Mesendoderm (in vitro differentiated cells): ENCODE measurements around the gene LOXL3. TPM values are rescaled to one million over a fixed set of nuclear protein-coding genes. Genes with fewer than 3 reads are reported as not detected.

Source experiments
- DNase-seq: peaks from one replicate; pipeline ENCODE4 v3.0.0; 2013
- H2AK5ac ChIP-seq: 2 replicates; pipeline ENCODE4 v1.6.1; 2013; ENCODE audit warnings: low read length, inconsistent platforms
- H2BK120ac ChIP-seq: 2 replicates; pipeline ENCODE4 v1.6.1; 2013; ENCODE audit warnings: low read depth, mild to moderate bottlenecking, low read length, moderate library complexity, mixed read lengths
- H2BK15ac ChIP-seq: replicated peaks from 2 replicates; pipeline ENCODE4 v1.6.1; 2013; ENCODE audit warnings: low read depth, mild to moderate bottlenecking, moderate library complexity
- H2BK5ac ChIP-seq: 2 replicates; pipeline ENCODE4 v1.6.1; 2013; ENCODE audit warnings: low read length, inconsistent platforms
- H3K18ac ChIP-seq: 2 replicates; pipeline ENCODE4 v1.6.1; 2013; ENCODE audit warnings: mild to moderate bottlenecking, low read length, mixed read lengths
- H3K23ac ChIP-seq: one replicate; pipeline ENCODE4 v1.6.1; 2013; ENCODE audit warnings: low read length
- H3K27ac ChIP-seq: 2 replicates; pipeline ENCODE4 v1.5.1; 2013; ENCODE audit warnings: low read depth, mild to moderate bottlenecking, inconsistent platforms, low read length, moderate library complexity
- H3K27me3 ChIP-seq: 2 replicates; pipeline ENCODE4 v1.6.1; 2013; ENCODE audit warnings: low read length, control low read depth, mild to moderate bottlenecking, inconsistent platforms; ENCODE audit not compliant: insufficient read depth, poor library complexity
- H3K36me3 ChIP-seq: 2 replicates; pipeline ENCODE4 v1.6.1; 2013; ENCODE audit warnings: low read length, inconsistent platforms; ENCODE audit not compliant: control insufficient read depth, insufficient read depth
- H3K4ac ChIP-seq: one replicate; pipeline ENCODE4 v1.6.1; 2013; ENCODE audit warnings: low read depth, mild to moderate bottlenecking, low read length, moderate library complexity
- H3K4me1 ChIP-seq: 2 replicates; pipeline ENCODE4 v1.6.1; 2013; ENCODE audit warnings: low read depth, low read length, inconsistent platforms; ENCODE audit not compliant: control insufficient read depth
- H3K4me2 ChIP-seq: 2 replicates; pipeline ENCODE4 v1.6.1; 2013; ENCODE audit warnings: low read length
- H3K4me3 ChIP-seq: 2 replicates; pipeline ENCODE4 v1.5.1; 2013; ENCODE audit warnings: mild to moderate bottlenecking, low read length
- H3K56ac ChIP-seq: one replicate; pipeline ENCODE4 v1.6.1; 2013; ENCODE audit warnings: low read length
- H3K79me1 ChIP-seq: 2 replicates; pipeline ENCODE4 v1.6.1; 2013; ENCODE audit warnings: low read length, inconsistent platforms
- H3K79me2 ChIP-seq: 2 replicates; pipeline ENCODE4 v1.6.1; 2013; ENCODE audit warnings: mild to moderate bottlenecking, low read length; ENCODE audit not compliant: control insufficient read depth, insufficient read depth
- H3K9ac ChIP-seq: 2 replicates; pipeline ENCODE4 v1.6.1; 2013; ENCODE audit warnings: low read length, inconsistent platforms
- H4K5ac ChIP-seq: one replicate; pipeline ENCODE4 v1.6.1; 2013; ENCODE audit warnings: low read length
- H4K8ac ChIP-seq: one replicate; pipeline ENCODE4 v1.6.1; 2013; ENCODE audit warnings: low read depth, mild to moderate bottlenecking, control low read depth, low read length, moderate library complexity
- WGBS: extraction: QIAGEN DNeasy Blood & Tissue Kit; methylation state at CpG from one replicate; pipeline ENCODE4 v1.1.7; 2013; ENCODE audit warnings: low lambda C conversion rate, missing lambda C conversion rate; ENCODE audit not compliant: insufficient coverage; ENCODE audit errors: extremely low coverage; 5-methylcytosine and 5-hydroxymethylcytosine counted together
- polyA plus RNA-seq, 2 experiments: library from polyadenylated mRNA; stranded (reverse); fragments of 200-250 nt; gene quantifications; one replicate each; pipeline ENCODE4 v1.2.3, GENCODE V29; 2013

Gene LOXL3, protein sequence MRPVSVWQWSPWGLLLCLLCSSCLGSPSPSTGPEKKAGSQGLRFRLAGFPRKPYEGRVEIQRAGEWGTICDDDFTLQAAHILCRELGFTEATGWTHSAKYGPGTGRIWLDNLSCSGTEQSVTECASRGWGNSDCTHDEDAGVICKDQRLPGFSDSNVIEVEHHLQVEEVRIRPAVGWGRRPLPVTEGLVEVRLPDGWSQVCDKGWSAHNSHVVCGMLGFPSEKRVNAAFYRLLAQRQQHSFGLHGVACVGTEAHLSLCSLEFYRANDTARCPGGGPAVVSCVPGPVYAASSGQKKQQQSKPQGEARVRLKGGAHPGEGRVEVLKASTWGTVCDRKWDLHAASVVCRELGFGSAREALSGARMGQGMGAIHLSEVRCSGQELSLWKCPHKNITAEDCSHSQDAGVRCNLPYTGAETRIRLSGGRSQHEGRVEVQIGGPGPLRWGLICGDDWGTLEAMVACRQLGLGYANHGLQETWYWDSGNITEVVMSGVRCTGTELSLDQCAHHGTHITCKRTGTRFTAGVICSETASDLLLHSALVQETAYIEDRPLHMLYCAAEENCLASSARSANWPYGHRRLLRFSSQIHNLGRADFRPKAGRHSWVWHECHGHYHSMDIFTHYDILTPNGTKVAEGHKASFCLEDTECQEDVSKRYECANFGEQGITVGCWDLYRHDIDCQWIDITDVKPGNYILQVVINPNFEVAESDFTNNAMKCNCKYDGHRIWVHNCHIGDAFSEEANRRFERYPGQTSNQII
- 5.9 TPM for polyA plus RNA-seq (2013, experiment 1 of 2)
- 6.0 TPM for polyA plus RNA-seq (2013, experiment 2 of 2)

GRCh38 chr2:74553892-74554819 lies at the start of gene LOXL3, which contains the start of gene DOK1:
LOXL3 (minus strand) TSS chr2:74553942; CDS start chr2:74552634, 1,308 bp downstream.
DOK1 (plus strand) TSS chr2:74554720; CDS start chr2:74554755, 35 bp downstream.
- H3K36me3 ChIP-seq: no peaks in the 10 kb centered on the region
- no peak within 1 kb of the TSS for H3K27ac ChIP-seq
- no peak within 1 kb of the TSS for H3K4ac ChIP-seq
- H2BK15ac ChIP-seq: no peak within 1 kb of the TSS
- H3K56ac ChIP-seq: peak within 1 kb of the TSS; percentile 91
- H3K79me2 ChIP-seq: no peaks in the 10 kb centered on the region
- H3K4me2 ChIP-seq: peak within 1 kb of the TSS; percentile 96
- no peak within 1 kb of the TSS for H2BK120ac ChIP-seq
- WGBS: no CpG with 5 or more reads among the region's 73 CpGs
- H4K8ac ChIP-seq: no peak within 1 kb of the TSS
- H2BK5ac ChIP-seq: no peak within 1 kb of the TSS
- H3K23ac ChIP-seq: peak within 1 kb of the TSS; percentile 80
- peak; percentile 92 for DNase-seq
- H3K27me3 ChIP-seq: peaks cover 42% of the 10 kb centered on the region
- H3K79me1 ChIP-seq: no peaks in the 10 kb centered on the region
- peak within 1 kb of the TSS; percentile 53 for H3K18ac ChIP-seq
- H2AK5ac ChIP-seq: no peak within 1 kb of the TSS
- peaks cover 4% of the 10 kb centered on the region for H3K4me1 ChIP-seq
- no peak within 1 kb of the TSS for H4K5ac ChIP-seq
- H3K9ac ChIP-seq: peak within 1 kb of the TSS; percentile 82
- peak within 1 kb of the TSS; percentile 87 for H3K4me3 ChIP-seq

DNA sequence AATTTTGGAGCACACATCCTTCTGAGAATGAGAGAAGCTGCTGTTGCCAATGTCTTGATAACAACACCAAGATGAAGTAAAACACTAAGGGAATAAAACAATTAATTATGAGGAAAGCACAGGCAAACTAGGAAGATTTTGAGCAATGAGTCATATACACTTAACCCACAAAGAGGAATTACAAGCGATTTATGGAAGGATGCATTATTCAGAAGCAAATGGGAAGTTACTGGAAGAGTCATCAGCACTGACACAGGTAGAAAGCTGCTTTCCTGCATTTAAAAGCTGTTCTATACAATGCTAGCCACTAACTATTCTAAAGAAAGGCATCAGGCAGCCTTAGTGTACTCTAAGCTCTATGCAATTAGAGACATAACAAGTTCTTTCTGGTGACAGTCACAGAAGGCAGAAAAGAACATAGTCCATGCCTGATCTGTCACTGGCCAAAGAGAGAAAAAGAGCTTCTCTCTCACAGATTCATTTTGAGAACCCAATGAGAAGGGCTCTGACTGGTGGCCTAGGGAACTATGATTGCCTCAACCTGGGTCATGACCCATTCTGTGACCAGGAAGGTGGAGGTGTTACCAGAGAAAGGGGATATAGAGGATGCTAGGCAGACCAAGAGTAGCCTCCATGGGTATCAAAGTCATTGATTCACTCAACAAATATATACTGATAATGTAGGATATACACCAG lies 49.0 kb upstream of the LOXL3 start:
- no peak overlapping the region for H4K5ac ChIP-seq
- no peaks in the 10 kb centered on the region for H3K79me1 ChIP-seq
- H2BK5ac ChIP-seq: no peak overlapping the region
- no peak overlapping the region for H3K4me2 ChIP-seq
- H2BK120ac ChIP-seq: no peak overlapping the region
- no peak overlapping the region for H3K27ac ChIP-seq
- no peaks in the 10 kb centered on the region for H3K79me2 ChIP-seq
- H3K4me1 ChIP-seq: no peaks in the 10 kb centered on the region
- no peaks in the 10 kb centered on the region for H3K27me3 ChIP-seq
- no peak overlapping the region for H3K56ac ChIP-seq
- H3K23ac ChIP-seq: no peak overlapping the region
- H4K8ac ChIP-seq: no peak overlapping the region
- no peak overlapping the region for H2BK15ac ChIP-seq
- WGBS: no CpG with 5 or more reads among the region's 1 CpG
- H3K18ac ChIP-seq: no peak overlapping the region
- no peaks in the 10 kb centered on the region for H3K36me3 ChIP-seq
- no peak overlapping the region for H3K4me3 ChIP-seq
- DNase-seq: no peak
- H3K9ac ChIP-seq: no peak overlapping the region
- no peak overlapping the region for H2AK5ac ChIP-seq
- no peak overlapping the region for H3K4ac ChIP-seq

GRCh38 chr2:74599676-74600075 lies 45.9 kb upstream of the LOXL3 start:
- DNase-seq: no peak
- Histone ChIP-seq H3K79me1 (no peaks in the 10 kb centered on the region), H3K4me1 (no peaks in the 10 kb centered on the region), H2BK15ac (no peak overlapping the region), H3K4ac (no peak overlapping the region), H2BK120ac (no peak overlapping the region), H4K8ac (no peak overlapping the region), H3K4me2 (no peak overlapping the region), H3K4me3 (no peak overlapping the region), H3K18ac (no peak overlapping the region), H4K5ac (no peak overlapping the region), H3K36me3 (no peaks in the 10 kb centered on the region), H3K27ac (no peak overlapping the region), H3K56ac (no peak overlapping the region), H3K27me3 (no peaks in the 10 kb centered on the region), H3K9ac (no peak overlapping the region), H3K23ac (no peak overlapping the region), H2AK5ac (no peak overlapping the region), H3K79me2 (no peaks in the 10 kb centered on the region), H2BK5ac (no peak overlapping the region)
- WGBS: no CpG with 5 or more reads among the region's 3 CpGs

DNA sequence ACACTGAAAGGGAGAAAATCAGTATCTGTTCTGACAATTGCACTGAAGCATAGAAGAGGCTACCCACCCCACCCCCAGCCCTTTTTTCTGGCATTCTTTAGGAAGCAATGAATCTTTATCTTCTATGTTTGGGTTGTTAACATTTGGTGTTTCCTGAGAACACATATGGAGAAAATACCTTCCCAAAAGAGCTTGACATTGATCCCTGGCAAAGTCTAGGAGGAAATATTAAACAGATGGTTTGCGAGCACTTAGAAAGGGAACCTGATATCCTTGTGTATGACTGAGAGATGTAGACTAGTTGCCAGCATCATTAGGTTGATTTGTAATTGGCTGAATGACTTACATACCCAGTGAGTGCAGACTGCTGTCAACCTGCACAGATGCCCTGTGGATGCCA lies 43.7 kb upstream of the LOXL3 start:
- no peaks in the 10 kb centered on the region for H3K79me2 ChIP-seq
- H3K4me1 ChIP-seq: no peaks in the 10 kb centered on the region
- no peak overlapping the region for H2BK15ac ChIP-seq
- no peak overlapping the region for H4K8ac ChIP-seq
- no CpG with 5 or more reads among the region's 1 CpG for WGBS
- H3K36me3 ChIP-seq: no peaks in the 10 kb centered on the region
- no peak overlapping the region for H2BK5ac ChIP-seq
- H3K4me2 ChIP-seq: no peak overlapping the region
- H2BK120ac ChIP-seq: no peak overlapping the region
- no peak overlapping the region for H3K23ac ChIP-seq
- H2AK5ac ChIP-seq: no peak overlapping the region
- DNase-seq: no peak
- no peak overlapping the region for H3K18ac ChIP-seq
- H4K5ac ChIP-seq: no peak overlapping the region
- no peaks in the 10 kb centered on the region for H3K79me1 ChIP-seq
- no peak overlapping the region for H3K4me3 ChIP-seq
- H3K27ac ChIP-seq: no peak overlapping the region
- H3K9ac ChIP-seq: no peak overlapping the region
- H3K56ac ChIP-seq: no peak overlapping the region
- H3K27me3 ChIP-seq: no peaks in the 10 kb centered on the region
- no peak overlapping the region for H3K4ac ChIP-seq

DNA sequence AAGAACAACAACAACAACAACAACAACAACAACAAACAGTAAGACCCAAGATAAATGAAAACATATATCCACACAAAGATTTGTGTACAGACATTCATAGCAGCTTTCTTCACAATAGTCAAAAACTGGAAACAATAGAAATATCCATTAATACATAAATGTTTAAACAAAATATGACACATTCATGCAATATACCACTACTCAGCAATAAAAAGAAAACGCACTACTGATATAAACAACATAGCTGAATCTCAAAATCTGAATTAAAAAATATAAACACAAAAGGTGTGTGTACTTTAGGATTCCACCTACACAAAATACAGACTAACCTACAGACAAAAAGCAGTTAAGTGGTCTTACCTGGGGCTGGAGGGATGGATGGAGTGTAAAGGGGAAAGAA lies 42.8 kb upstream of the LOXL3 start:
- no CpG with 5 or more reads among the region's 1 CpG for WGBS
- no peak overlapping the region for H3K4ac ChIP-seq
- H3K27me3 ChIP-seq: no peaks in the 10 kb centered on the region
- H3K9ac ChIP-seq: no peak overlapping the region
- no peak overlapping the region for H2BK120ac ChIP-seq
- H3K4me1 ChIP-seq: no peaks in the 10 kb centered on the region
- no peak overlapping the region for H3K56ac ChIP-seq
- no peak overlapping the region for H3K4me3 ChIP-seq
- H3K79me1 ChIP-seq: no peaks in the 10 kb centered on the region
- no peak overlapping the region for H2AK5ac ChIP-seq
- no peak overlapping the region for H4K8ac ChIP-seq
- H4K5ac ChIP-seq: no peak overlapping the region
- DNase-seq: no peak
- no peak overlapping the region for H2BK5ac ChIP-seq
- no peaks in the 10 kb centered on the region for H3K36me3 ChIP-seq
- no peak overlapping the region for H3K23ac ChIP-seq
- no peak overlapping the region for H3K18ac ChIP-seq
- no peak overlapping the region for H3K4me2 ChIP-seq
- H2BK15ac ChIP-seq: no peak overlapping the region
- H3K27ac ChIP-seq: no peak overlapping the region
- no peaks in the 10 kb centered on the region for H3K79me2 ChIP-seq
